HG03469 (cell line): ENCODE results near the gene ORAI2.
"Not testable (repeated sequence)": the region's sequence is repeated elsewhere in the genome, so short reads cannot be mapped to it uniquely, and the experiment has no call there.

Experiments
- ATAC-seq: cut with Tn5 transposase; IDR thresholded peaks from one replicate; pipeline ENCODE4 v1.9.1; 2021; ENCODE audit warnings: mild to moderate bottlenecking, moderate library complexity, moderate number of reproducible peaks; ENCODE audit not compliant: unreplicated experiment

Gene ORAI2

GRCh38 chr7:102468478-102469350 lies 35.3 kb downstream of the ORAI2 start:
- ATAC-seq = no peak

- ATAC-seq = no peak
These were observed 36.1 kb downstream of the ORAI2 start for GRCh38 chr7:102469351-102469971.

GRCh38 chr7:102469972-102470825 lies 36.8 kb downstream of the ORAI2 start:
- ATAC-seq = no peak

- no peak for ATAC-seq
These were observed 38.4 kb downstream of the ORAI2 start for GRCh38 chr7:102471791-102472125.

GRCh38 chr7:102472126-102473041 lies 39.0 kb downstream of the ORAI2 start:
- no peak for ATAC-seq

- ATAC-seq = no peak
These were observed 40.1 kb downstream of the ORAI2 start for GRCh38 chr7:102473271-102473991.

- ATAC-seq = not testable (repeated sequence)
These were observed 40.7 kb downstream of the ORAI2 start for GRCh38 chr7:102474116-102474515.

GRCh38 chr7:102474736-102475435 lies 41.5 kb downstream of the ORAI2 start:
- ATAC-seq = not testable (repeated sequence)

GRCh38 chr7:102478314-102479208 lies 45.2 kb downstream of the ORAI2 start, which contains the start of gene POLR2J:
POLR2J (minus strand) TSS chr7:102478922; CDS start chr7:102478860, 62 bp downstream.
- peak; percentile 57 for ATAC-seq

GRCh38 chr7:102479209-102479584 lies 45.8 kb downstream of the ORAI2 start:
- ATAC-seq = peak; percentile 8

- ATAC-seq = not testable (repeated sequence)
These were observed 46.7 kb downstream of the ORAI2 start for GRCh38 chr7:102479982-102480637.

GRCh38 chr7:102481962-102482361 lies 48.6 kb downstream of the ORAI2 start:
- ATAC-seq = not testable (repeated sequence)

GRCh38 chr7:102484317-102484716 lies 50.9 kb downstream of the ORAI2 start:
- not testable (repeated sequence) for ATAC-seq

GRCh38 chr7:102490529-102491075 lies 57.2 kb downstream of the ORAI2 start:
- ATAC-seq = peak; percentile 32

GRCh38 chr7:102493220-102493935 lies 60.0 kb downstream of the ORAI2 start:
- ATAC-seq = not testable (repeated sequence)

- ATAC-seq = not testable (repeated sequence)
These were observed 60.7 kb downstream of the ORAI2 start for GRCh38 chr7:102494026-102494425.
